Gastrocnemius medialis (tissue), 4 donors: ENCODE measurements around the gene LZTS2.

Source experiments
- CTCF ChIP-seq, 5 experiments: fragments of 450-650 bp in 3 of 5; fragments of 200-600 bp in 2 of 5; sonication (generic) in 2 of 5; IDR thresholded peaks in 4 of 5; conservative IDR thresholded peaks in 1 of 5; 1 replicate in 4 of 5; 2 replicates in 1 of 5; pipeline ENCODE4 v1.5.1; 2016 to 2019; ENCODE audit warnings: antibody characterized with exemption in 5 of 5, mild to moderate bottlenecking in 3 of 5, moderate library complexity in 3 of 5
- POLR2A ChIP-seq, 2 donors: fragments of 450-650 bp; IDR thresholded peaks; one replicate each; pipeline ENCODE4 v1.6.1; 2017; ENCODE audit warnings: antibody characterized with exemption in 2 of 2, mild to moderate bottlenecking in 2 of 2, moderate library complexity in 2 of 2

GRCh38 chr10:101030496-101031127, 31.0 kb downstream of the LZTS2 start:
- TF ChIP-seq CTCF (IDR thresholded peaks at IDR 0.05 in 4 of 5, conservative IDR thresholded peaks at IDR 0.05 in 1 of 5), result no peak
- no peak for TF ChIP-seq POLR2A (IDR thresholded peaks at IDR 0.05)
